ENCODE measurements around the gene WFDC12.

- TF ChIP-seq POLR2AphosphoS5 (IDR thresholded peaks at IDR 0.05; ENCODE audit: low read depth, low read length) = no peak
- no peak for TF ChIP-seq POLR2A (IDR thresholded peaks at IDR 0.05; ENCODE audit: low read depth, low read length)
Measured at GRCh38 chr20:45080867-45081624, 43.2 kb downstream of the WFDC12 start.
